Stimulated activated CD4-positive, alpha-beta T cell treated with anti-CD3 and anti-CD28 coated beads, Interleukin-1b, Interleukin-23, amount 100 ng/mL, for 4 hours (primary cell): ENCODE results near the gene HIC1.

ENCODE experiments used
- DNase-seq, 2 donors: peaks; one replicate each; pipeline ENCODE4 v3.0.0-alpha.2; 2020; ENCODE audit warnings: low read depth in 2 of 2

The HIC1 gene

GRCh38 chr17:2102931-2103809, 48.3 kb downstream of the HIC1 start:
- DNase-seq: no peak

DNA sequence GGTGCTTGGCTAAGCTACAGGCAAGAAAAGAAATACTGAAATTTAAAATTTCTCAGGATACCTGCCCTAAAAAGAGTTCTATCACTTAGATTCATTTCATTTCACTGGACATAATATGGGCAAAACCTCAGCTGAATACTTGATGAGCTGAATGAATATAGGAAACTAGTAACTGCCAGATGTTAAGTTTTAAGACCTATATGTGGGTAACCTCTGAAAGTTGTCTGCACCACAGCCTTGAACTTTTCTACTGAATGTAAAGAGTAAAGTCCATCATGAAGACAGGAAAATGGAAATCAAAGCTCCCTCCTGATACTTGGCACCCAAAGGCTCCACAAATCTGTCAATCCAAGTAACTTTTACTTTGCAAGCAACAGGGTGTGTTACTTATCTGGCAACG, 50.8 kb downstream of the HIC1 start:
- no peak for DNase-seq

DNA sequence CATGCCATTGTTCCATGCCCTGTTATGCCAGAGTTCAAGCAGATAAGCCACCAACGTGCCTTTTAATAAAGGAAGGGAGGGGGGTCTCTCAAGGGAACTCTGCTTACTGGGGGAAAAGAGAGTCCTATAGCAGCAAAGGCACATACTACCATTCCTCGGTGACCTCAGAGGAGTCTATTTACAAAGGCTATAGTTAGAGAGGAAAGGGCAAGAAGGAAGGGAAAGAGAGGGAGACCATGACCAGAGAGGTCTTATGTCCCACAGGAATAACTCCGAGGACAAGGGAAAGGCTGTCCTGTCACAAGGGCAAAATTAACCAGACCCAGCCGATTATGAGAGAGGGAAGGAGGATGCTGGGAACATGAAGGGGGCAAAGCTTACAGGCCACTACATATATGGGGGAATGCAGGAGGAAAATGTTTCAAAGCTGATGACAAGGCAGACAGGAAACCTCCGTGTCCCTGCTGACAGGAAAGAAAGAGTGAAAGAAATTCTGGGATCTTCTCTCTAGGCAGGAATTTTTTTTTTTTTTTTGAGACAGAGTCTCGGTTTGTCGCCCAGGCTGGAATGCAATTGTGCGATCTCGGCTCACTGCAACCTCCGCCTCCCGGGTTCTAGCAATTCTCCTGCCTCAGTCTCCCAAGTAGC, 51.5 kb downstream of the HIC1 start:
- no peak for DNase-seq

GRCh38 chr17:2107050-2107449, 52.1 kb downstream of the HIC1 start:
- DNase-seq: no peak

DNA sequence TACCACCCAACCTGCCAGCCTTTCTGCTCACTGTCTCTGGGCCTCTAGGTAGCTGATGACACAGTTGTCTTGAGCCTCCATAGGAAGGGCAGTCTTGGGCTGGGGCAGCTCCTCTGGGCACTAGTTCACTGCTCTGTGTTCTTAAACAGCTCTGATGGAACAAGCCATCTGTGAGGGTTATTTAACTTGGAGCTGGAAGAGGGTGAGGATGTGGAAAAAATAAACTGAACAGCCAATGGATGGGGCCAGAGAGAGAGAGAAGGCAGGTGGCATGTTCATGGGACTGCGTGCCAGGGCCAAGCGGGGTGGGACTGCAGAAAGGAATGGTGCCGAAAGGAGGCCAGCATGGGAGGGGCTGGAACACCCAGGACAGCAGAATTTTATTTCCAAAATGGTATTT, 52.6 kb downstream of the HIC1 start:
- no peak for DNase-seq

- no peak for DNase-seq
Observed at GRCh38 chr17:2108170-2108569, 53.3 kb downstream of the HIC1 start.

GRCh38 chr17:2110436-2110835, 55.5 kb downstream of the HIC1 start:
- no peak for DNase-seq

GRCh38 chr17:2111691-2112090, 56.8 kb downstream of the HIC1 start:
- DNase-seq: no peak
